CD14-positive monocyte (primary cell): Measurements from ENCODE around the gene TWIST1. TPM values are rescaled to one million over a fixed set of nuclear protein-coding genes. Genes with fewer than 3 reads are reported as not detected.

Experiments used
- DNase-seq, 3 donors: peaks; one replicate each; pipeline ENCODE4 v3.0.0-alpha.2; 2011 to 2022
- H2AFZ ChIP-seq: 2 replicates; pipeline ENCODE4 v1.6.0; 2012; ENCODE audit warnings: mild to moderate bottlenecking, low read depth, low read length, inconsistent platforms; ENCODE audit not compliant: insufficient read depth, poor library complexity, severe bottlenecking
- H3K27ac ChIP-seq, 2 donors: 1 replicate in 1 of 2; 2 replicates in 1 of 2; pipeline ENCODE4 v1.5.1; 2012 to 2013; ENCODE audit warnings: low read length in 2 of 2, control low read depth in 1 of 2, inconsistent platforms in 1 of 2, low read depth in 1 of 2, mild to moderate bottlenecking in 1 of 2
- H3K27me3 ChIP-seq, 2 donors: one replicate each; pipeline versions ENCODE4 v1.6.0 to v1.6.1; 2011 to 2013; ENCODE audit warnings: low read length in 2 of 2; ENCODE audit not compliant: control insufficient read depth in 2 of 2, insufficient read depth in 2 of 2
- H3K36me3 ChIP-seq, 2 donors: replicated peaks in 1 of 2; 1 replicate in 1 of 2; 2 replicates in 1 of 2; pipeline versions ENCODE4 v1.5.1 to v1.6.1; 2012 to 2013; ENCODE audit warnings: low read length in 2 of 2, control low read depth in 1 of 2, inconsistent platforms in 1 of 2, mild to moderate bottlenecking in 1 of 2; ENCODE audit not compliant: insufficient read depth in 2 of 2, control insufficient read depth in 1 of 2
- H3K4me1 ChIP-seq, 2 donors: 1 replicate in 1 of 2; 2 replicates in 1 of 2; pipeline versions ENCODE4 v1.5.1 to v1.6.1; 2012 to 2013; ENCODE audit warnings: low read length in 2 of 2, control low read depth in 1 of 2, inconsistent platforms in 1 of 2, mild to moderate bottlenecking in 1 of 2, moderate library complexity in 1 of 2; ENCODE audit not compliant: insufficient read depth in 2 of 2, control insufficient read depth in 1 of 2
- H3K4me2 ChIP-seq: replicated peaks from 2 replicates; pipeline ENCODE3; 2012; ENCODE audit warnings: low read length, moderate library complexity, mild to moderate bottlenecking; ENCODE audit not compliant: poor library complexity, severe bottlenecking; ENCODE audit errors: extremely low read depth
- H3K4me3 ChIP-seq, 3 experiments: fragments of 200-600 bp in 1 of 3; sonication (generic) in 1 of 3; replicated peaks in 1 of 3; 1 replicate in 2 of 3; 2 replicates in 1 of 3; pipeline ENCODE4 v1.5.1; 2011 to 2013; ENCODE audit warnings: low read length in 3 of 3, mild to moderate bottlenecking in 3 of 3, control low read depth in 2 of 3, low read depth in 2 of 3, inconsistent platforms in 1 of 3, moderate library complexity in 1 of 3
- H3K79me2 ChIP-seq: 2 replicates; pipeline ENCODE4 v1.6.0; 2012; ENCODE audit warnings: mild to moderate bottlenecking, control low read depth, inconsistent platforms, low read length, moderate library complexity; ENCODE audit not compliant: insufficient read depth
- H3K9ac ChIP-seq: 2 replicates; pipeline ENCODE4 v1.6.0; 2017; ENCODE audit warnings: low read length, mild to moderate bottlenecking; ENCODE audit not compliant: insufficient read depth, poor library complexity, severe bottlenecking
- H3K9me3 ChIP-seq, 2 donors: replicated peaks in 1 of 2; 1 replicate in 1 of 2; 2 replicates in 1 of 2; pipeline versions ENCODE4 v1.5.1 to v1.6.1; 2012 to 2013; ENCODE audit warnings: low read length in 2 of 2, control low read depth in 1 of 2; ENCODE audit not compliant: control insufficient read depth in 1 of 2, insufficient read depth in 1 of 2
- H4K20me1 ChIP-seq: 2 replicates; pipeline ENCODE4 v1.6.0; 2012; ENCODE audit warnings: mild to moderate bottlenecking, low read length, control low read depth, moderate library complexity; ENCODE audit not compliant: insufficient read depth
- H3K27ac Mint-ChIP-seq, 7 donors: one replicate each; pipeline ENCODE4 v1.8.0; 2020; ENCODE audit warnings: mild to moderate bottlenecking in 7 of 7, mixed read lengths in 7 of 7, moderate library complexity in 6 of 7, inconsistent platforms in 2 of 7
- H3K27me3 Mint-ChIP-seq, 3 donors: one replicate each; pipeline ENCODE4 v1.8.0; 2021 to 2022; ENCODE audit warnings: low read depth in 3 of 3, mild to moderate bottlenecking in 3 of 3, mixed read lengths in 3 of 3, moderate library complexity in 3 of 3, inconsistent platforms in 1 of 3
- H3K36me3 Mint-ChIP-seq, 2 donors: one replicate each; pipeline ENCODE4 v1.8.0; 2020; ENCODE audit warnings: mixed read lengths in 2 of 2, inconsistent platforms in 1 of 2, mild to moderate bottlenecking in 1 of 2
- H3K4me1 Mint-ChIP-seq: one replicate; pipeline ENCODE4 v1.8.0; 2020; ENCODE audit warnings: mild to moderate bottlenecking, mixed read lengths
- H3K4me3 Mint-ChIP-seq, 2 donors: one replicate each; pipeline ENCODE4 v1.8.0; 2020; ENCODE audit warnings: mild to moderate bottlenecking in 2 of 2, mixed read lengths in 2 of 2, moderate library complexity in 1 of 2
- H3K9me3 Mint-ChIP-seq, 7 donors: one replicate each; pipeline ENCODE4 v1.8.0; 2020 to 2022; ENCODE audit warnings: mixed read lengths in 7 of 7, mild to moderate bottlenecking in 6 of 7, moderate library complexity in 6 of 7, inconsistent platforms in 2 of 7
- WGBS: methylation state at CpG from one replicate; pipeline ENCODE4 v1.1.5; 2013; ENCODE audit warnings: missing lambda C conversion rate; ENCODE audit not compliant: insufficient coverage; 5-methylcytosine and 5-hydroxymethylcytosine counted together
- intact Hi-C, 2 donors: fragments of 100-400 bp; cut with micrococcal nuclease; formaldehyde crosslinking; loops; one replicate each; pipeline versions ENCODE4 v1.15.0 to v1.15.1; 2023
- polyA plus RNA-seq, 3 donors: library from polyadenylated mRNA; depleted of rRNA in 1 of 3; unstranded in 2 of 3; stranded (reverse) in 1 of 3; fragments of 300-500 nt in 2 of 3; fragments of >200 nt in 1 of 3; fragmentation: Illumina TruSeq in 2 of 3; gene quantifications; 1 replicate in 2 of 3; 2 replicates in 1 of 3; pipeline ENCODE4 v1.2.3, GENCODE V29; 2012 to 2021
- TF ChIP-seq, protein P1 (sequence below): fragments of 200-600 bp; IDR thresholded peaks from one replicate; pipeline ENCODE4 v1.8.0; 2022; ENCODE audit warnings: antibody characterized with exemption, mild to moderate bottlenecking

Gene TWIST1
- polyA plus RNA-seq, 3 donors: not detected

DNA sequence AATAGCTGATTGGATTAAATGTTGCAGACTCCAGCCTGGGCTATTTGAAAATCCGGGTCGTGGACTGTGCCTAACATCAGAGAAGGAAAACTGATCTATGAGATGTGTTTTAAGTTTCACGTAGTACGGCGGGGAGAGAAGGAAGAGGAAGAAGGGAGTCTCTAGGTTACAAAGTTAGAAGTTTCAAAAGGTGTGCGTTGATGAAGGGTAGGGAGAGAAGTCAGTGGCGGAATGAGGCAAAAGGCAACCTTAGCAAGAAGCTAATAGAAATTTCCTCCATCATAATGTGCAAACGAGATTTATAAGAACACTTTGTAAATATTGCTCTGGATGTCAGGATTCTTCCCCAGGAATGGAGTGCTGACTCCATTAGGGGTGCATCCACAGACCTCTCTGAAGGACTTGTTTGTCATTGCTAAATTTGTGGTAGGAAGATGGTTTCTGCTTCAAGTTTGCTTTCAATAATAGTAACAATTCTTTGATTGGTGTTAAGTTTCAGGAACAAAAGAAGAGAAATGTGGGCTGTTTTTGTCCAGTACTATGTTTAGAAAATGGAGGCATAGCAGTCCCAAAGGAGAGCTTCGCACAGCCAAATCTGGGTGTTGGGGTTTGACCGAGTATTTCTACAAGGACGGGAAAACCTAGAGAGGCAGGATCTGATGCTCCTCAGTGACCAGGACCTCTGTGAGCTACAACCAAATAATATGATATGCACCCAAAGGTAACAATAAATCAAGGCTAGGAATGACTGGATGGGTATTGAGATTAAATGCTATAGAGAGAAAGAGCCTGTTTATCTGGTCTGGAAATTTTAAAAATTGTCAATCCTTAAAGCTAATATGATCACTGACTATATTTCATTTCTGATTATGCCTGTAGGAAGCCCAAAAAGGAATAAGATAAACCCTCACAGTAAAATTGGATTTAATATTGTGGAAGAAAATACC is 8.2 kb downstream of the TWIST1 start:
- peaks cover 28 to 31% of the 10 kb centered on the region in 2 donors for H3K4me1 ChIP-seq
- peaks cover 48% of the 10 kb centered on the region for H3K4me1 Mint-ChIP-seq
- 7% methylated on average over 7 of the region's 11 CpGs for WGBS
- peaks cover 99 to 100% of the 10 kb centered on the region in 2 donors for H3K27me3 ChIP-seq
- H3K4me3 Mint-ChIP-seq: peak overlapping the region in 1 of 2 donors; percentile 99
- no peak overlapping the region for H3K27ac ChIP-seq
- TF ChIP-seq, protein P1, sequence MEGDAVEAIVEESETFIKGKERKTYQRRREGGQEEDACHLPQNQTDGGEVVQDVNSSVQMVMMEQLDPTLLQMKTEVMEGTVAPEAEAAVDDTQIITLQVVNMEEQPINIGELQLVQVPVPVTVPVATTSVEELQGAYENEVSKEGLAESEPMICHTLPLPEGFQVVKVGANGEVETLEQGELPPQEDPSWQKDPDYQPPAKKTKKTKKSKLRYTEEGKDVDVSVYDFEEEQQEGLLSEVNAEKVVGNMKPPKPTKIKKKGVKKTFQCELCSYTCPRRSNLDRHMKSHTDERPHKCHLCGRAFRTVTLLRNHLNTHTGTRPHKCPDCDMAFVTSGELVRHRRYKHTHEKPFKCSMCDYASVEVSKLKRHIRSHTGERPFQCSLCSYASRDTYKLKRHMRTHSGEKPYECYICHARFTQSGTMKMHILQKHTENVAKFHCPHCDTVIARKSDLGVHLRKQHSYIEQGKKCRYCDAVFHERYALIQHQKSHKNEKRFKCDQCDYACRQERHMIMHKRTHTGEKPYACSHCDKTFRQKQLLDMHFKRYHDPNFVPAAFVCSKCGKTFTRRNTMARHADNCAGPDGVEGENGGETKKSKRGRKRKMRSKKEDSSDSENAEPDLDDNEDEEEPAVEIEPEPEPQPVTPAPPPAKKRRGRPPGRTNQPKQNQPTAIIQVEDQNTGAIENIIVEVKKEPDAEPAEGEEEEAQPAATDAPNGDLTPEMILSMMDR: no peak
- no peak overlapping the region for H3K4me3 ChIP-seq
- no peak overlapping the region for H3K27ac Mint-ChIP-seq
- H3K36me3 Mint-ChIP-seq: peaks cover 3 to 10% of the 10 kb centered on the region in 2 donors
- H3K79me2 ChIP-seq: no peaks in the 10 kb centered on the region
- no peak overlapping the region for H3K9ac ChIP-seq
- H2AFZ ChIP-seq: no peak overlapping the region
- no peaks in the 10 kb centered on the region for H3K36me3 ChIP-seq
- H4K20me1 ChIP-seq: no peaks in the 10 kb centered on the region
- intact Hi-C loops: no loop called here
- H3K9me3 ChIP-seq: peaks cover 14 to 71% of the 10 kb centered on the region in 2 donors
- DNase-seq: no peak
- H3K9me3 Mint-ChIP-seq: peaks cover 0 to 56% (median 41%) of the 10 kb centered on the region in 7 donors
- H3K27me3 Mint-ChIP-seq: peaks cover 98 to 99% (median 99%) of the 10 kb centered on the region in 3 donors
- no peak overlapping the region for H3K4me2 ChIP-seq

DNA sequence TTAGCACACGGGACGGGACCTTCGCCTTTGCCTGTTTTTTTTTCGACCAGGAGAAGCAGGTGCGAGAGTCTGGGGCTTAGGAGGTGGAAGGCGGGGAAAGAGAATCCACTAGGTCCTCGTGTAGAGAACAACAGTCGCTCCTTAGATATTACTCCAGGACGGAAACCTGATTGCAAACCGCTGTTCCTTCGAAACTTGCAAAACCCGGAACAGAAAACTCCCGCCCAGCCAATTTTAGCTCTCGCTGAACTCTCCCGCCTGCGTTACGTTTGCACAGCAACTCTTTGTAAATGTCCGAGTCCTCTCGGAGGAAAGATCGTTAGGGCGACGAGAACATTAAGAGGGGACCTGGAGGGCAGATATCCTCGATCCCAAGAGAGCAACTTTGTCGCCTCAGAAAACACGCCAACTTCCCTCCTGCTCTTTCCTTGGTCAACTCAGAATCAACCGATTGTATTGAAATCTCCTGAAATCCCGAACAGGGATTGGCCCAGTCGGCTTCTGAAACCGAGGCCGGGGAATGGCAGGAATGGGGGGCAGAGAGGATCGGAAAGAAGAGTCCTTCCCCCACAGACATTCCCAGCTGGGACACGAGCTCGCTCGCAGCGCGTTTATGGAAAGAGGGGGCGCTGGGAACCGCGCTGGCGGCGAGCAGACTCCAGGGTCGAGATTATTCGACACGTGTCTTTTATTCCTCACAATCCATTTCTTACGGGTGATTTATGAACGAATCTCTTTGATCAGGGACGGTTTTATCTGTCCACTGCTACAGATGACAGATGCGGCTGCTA is 9.9 kb downstream of the TWIST1 start:
- peaks cover 13 to 62% of the 10 kb centered on the region in 2 donors for H3K9me3 ChIP-seq
- peak in 1 of 3 donors; percentile 9 for DNase-seq
- Mint-ChIP-seq H3K27ac (no peak overlapping the region), H3K9me3 (peaks cover 0 to 56% (median 41%) of the 10 kb centered on the region in 7 donors), H3K27me3 (peaks cover 92 to 98% (median 95%) of the 10 kb centered on the region in 3 donors), H3K36me3 (peaks cover 3 to 10% of the 10 kb centered on the region in 2 donors), H3K4me3 (peak overlapping the region; percentile 75 to 99), H3K4me1 (peaks cover 48% of the 10 kb centered on the region)
- peaks cover 28 to 29% of the 10 kb centered on the region in 2 donors for H3K4me1 ChIP-seq
- TF ChIP-seq, protein P1: no peak
- 3% methylated on average over 38 of the region's 48 CpGs for WGBS
- no peaks in the 10 kb centered on the region for H4K20me1 ChIP-seq
- peak overlapping the region; percentile 62 for H2AFZ ChIP-seq
- peaks cover 95 to 99% of the 10 kb centered on the region in 2 donors for H3K27me3 ChIP-seq
- H3K9ac ChIP-seq: no peak overlapping the region
- intact Hi-C loops: no loop called here
- no peaks in the 10 kb centered on the region for H3K79me2 ChIP-seq
- H3K4me2 ChIP-seq: peak overlapping the region; percentile 74
- H3K36me3 ChIP-seq: no peaks in the 10 kb centered on the region
- peak overlapping the region; percentile 6 to 73 (median 12) for H3K4me3 ChIP-seq
- H3K27ac ChIP-seq: no peak overlapping the region
